Hepatocyte (in vitro differentiated cells): ENCODE data around the gene CCDC90B.

Source experiments
- CTCF ChIP-seq: fragments of 200-600 bp; sonication (generic); IDR thresholded peaks from 2 replicates; pipeline ENCODE4 v1.5.1; 2016; ENCODE audit warnings: antibody characterized with exemption, mild to moderate bottlenecking; ENCODE audit not compliant: poor library complexity
- EZH2phosphoT487 ChIP-seq: fragments of 200-600 bp; sonication (generic); IDR thresholded peaks from one replicate; pipeline ENCODE4 v1.6.1; 2018; ENCODE audit warnings: antibody characterized with exemption, mild to moderate bottlenecking, low read depth, moderate library complexity; ENCODE audit not compliant: unreplicated experiment, severe bottlenecking

- TF ChIP-seq CTCF (no peak), EZH2phosphoT487 (no peak)
Measured at GRCh38 chr11:83284501-83285150, 1.5 kb downstream of the CCDC90B start.
